GM18520 (cell line): ENCODE results near the gene SUCO.

Source experiments
- ATAC-seq: cut with Tn5 transposase; IDR thresholded peaks from one replicate; pipeline ENCODE4 v1.9.1; 2021; ENCODE audit not compliant: unreplicated experiment

SUCO gene

GRCh38 chr1:172640111-172640510, 107.2 kb downstream of the SUCO start:
- ATAC-seq = no peak

- ATAC-seq = no peak
Measured at GRCh38 chr1:172641492-172641891, 108.5 kb downstream of the SUCO start.

GRCh38 chr1:172642970-172643369, 110.0 kb downstream of the SUCO start:
- ATAC-seq = no peak

GRCh38 chr1:172646653-172647052, 113.7 kb downstream of the SUCO start:
- ATAC-seq = no peak

GRCh38 chr1:172647110-172647564, 114.2 kb downstream of the SUCO start:
- ATAC-seq = no peak

- ATAC-seq = no peak
Measured at GRCh38 chr1:172647987-172648386, 115.0 kb downstream of the SUCO start.

- no peak for ATAC-seq
Measured at GRCh38 chr1:172650474-172651193, 117.7 kb downstream of the SUCO start.

GRCh38 chr1:172653015-172653709, 120.2 kb downstream of the SUCO start:
- no peak for ATAC-seq

GRCh38 chr1:172654535-172654934, 121.6 kb downstream of the SUCO start:
- ATAC-seq = no peak

GRCh38 chr1:172656576-172656975, 123.6 kb downstream of the SUCO start:
- no peak for ATAC-seq

GRCh38 chr1:172657586-172657985, 124.6 kb downstream of the SUCO start:
- ATAC-seq = no peak

- no peak for ATAC-seq
Measured at GRCh38 chr1:172658871-172659453, 126.0 kb downstream of the SUCO start, which contains the start of gene FASLG. Gene FASLG, plus strand, starts transcription at chr1:172659103. Its CDS starts 99 bp downstream, at chr1:172659202.

- ATAC-seq = no peak
Measured at GRCh38 chr1:172661107-172661506, 128.2 kb downstream of the SUCO start.
